ENCODE results near the gene PRG3. TPM values are rescaled to one million over a fixed set of nuclear protein-coding genes. Genes with fewer than 3 reads are reported as not detected.

PRG3 gene
- total and polyA plus RNA-seq, 2 experiments from 2014 or later, result not detected

GRCh38 chr11:57392763-57393105, 11.8 kb upstream of the PRG3 start:
- peaks cover 11% of the 10 kb centered on the region for H3K27me3 ChIP-seq

GRCh38 chr11:57392066-57392762, 11.3 kb upstream of the PRG3 start:
- Histone ChIP-seq H2AFZ (no peak overlapping the region), H3K4me1 (ENCODE audit: insufficient read depth) (no peaks in the 10 kb centered on the region), H3K27me3 (peaks cover 11% of the 10 kb centered on the region), H4K20me1 (ENCODE audit: insufficient read depth, poor library complexity, severe bottlenecking) (no peaks in the 10 kb centered on the region), H3K4me2 (no peak overlapping the region), H3K79me2 (no peaks in the 10 kb centered on the region), H3K9me2 (replicated peaks; ENCODE audit: insufficient read depth) (no peaks in the 10 kb centered on the region), H3K36me3 (replicated peaks; ENCODE audit: insufficient read depth, low read depth) (no peaks in the 10 kb centered on the region), H3K4me3 (no peak overlapping the region), H3K9me3 (ENCODE audit: low read depth) (no peaks in the 10 kb centered on the region), H3K27ac (no peak overlapping the region)
- 79% methylated on average over 8 of the region's 8 CpGs for WGBS (ENCODE audit: low lambda C conversion rate, missing lambda C conversion rate)
- TF ChIP-seq, protein P1, sequence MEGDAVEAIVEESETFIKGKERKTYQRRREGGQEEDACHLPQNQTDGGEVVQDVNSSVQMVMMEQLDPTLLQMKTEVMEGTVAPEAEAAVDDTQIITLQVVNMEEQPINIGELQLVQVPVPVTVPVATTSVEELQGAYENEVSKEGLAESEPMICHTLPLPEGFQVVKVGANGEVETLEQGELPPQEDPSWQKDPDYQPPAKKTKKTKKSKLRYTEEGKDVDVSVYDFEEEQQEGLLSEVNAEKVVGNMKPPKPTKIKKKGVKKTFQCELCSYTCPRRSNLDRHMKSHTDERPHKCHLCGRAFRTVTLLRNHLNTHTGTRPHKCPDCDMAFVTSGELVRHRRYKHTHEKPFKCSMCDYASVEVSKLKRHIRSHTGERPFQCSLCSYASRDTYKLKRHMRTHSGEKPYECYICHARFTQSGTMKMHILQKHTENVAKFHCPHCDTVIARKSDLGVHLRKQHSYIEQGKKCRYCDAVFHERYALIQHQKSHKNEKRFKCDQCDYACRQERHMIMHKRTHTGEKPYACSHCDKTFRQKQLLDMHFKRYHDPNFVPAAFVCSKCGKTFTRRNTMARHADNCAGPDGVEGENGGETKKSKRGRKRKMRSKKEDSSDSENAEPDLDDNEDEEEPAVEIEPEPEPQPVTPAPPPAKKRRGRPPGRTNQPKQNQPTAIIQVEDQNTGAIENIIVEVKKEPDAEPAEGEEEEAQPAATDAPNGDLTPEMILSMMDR (IDR thresholded peaks at IDR 0.05; ENCODE audit: poor library complexity), result no peak
- no peak for TF ChIP-seq EZH2phosphoT487 (IDR thresholded peaks at IDR 0.05; ENCODE audit: low read depth, severe bottlenecking, unreplicated experiment)
- no peak for TF ChIP-seq EZH2 (IDR thresholded peaks at IDR 0.05; ENCODE audit: borderline replicate concordance)
- no peak for DNase-seq (ENCODE audit: low spot score)

More at GRCh38 chr11:57392763-57393105, 11.8 kb upstream of the PRG3 start:
- no peak for DNase-seq (ENCODE audit: low spot score)
- Histone ChIP-seq H3K79me2 (no peaks in the 10 kb centered on the region), H3K4me1 (ENCODE audit: insufficient read depth) (no peaks in the 10 kb centered on the region), H3K27ac (no peak overlapping the region), H3K9me3 (ENCODE audit: low read depth) (no peaks in the 10 kb centered on the region), H3K4me2 (no peak overlapping the region), H2AFZ (no peak overlapping the region), H4K20me1 (ENCODE audit: insufficient read depth, poor library complexity, severe bottlenecking) (no peaks in the 10 kb centered on the region), H3K9me2 (replicated peaks; ENCODE audit: insufficient read depth) (no peaks in the 10 kb centered on the region), H3K36me3 (replicated peaks; ENCODE audit: insufficient read depth, low read depth) (no peaks in the 10 kb centered on the region), H3K4me3 (no peak overlapping the region)
- WGBS (ENCODE audit: low lambda C conversion rate, missing lambda C conversion rate), result 88% methylated on average over 4 of the region's 4 CpGs
- TF ChIP-seq, protein P1 (IDR thresholded peaks at IDR 0.05; ENCODE audit: poor library complexity), result no peak
- TF ChIP-seq EZH2phosphoT487 (IDR thresholded peaks at IDR 0.05; ENCODE audit: low read depth, severe bottlenecking, unreplicated experiment) (no peak), EZH2 (IDR thresholded peaks at IDR 0.05; ENCODE audit: borderline replicate concordance) (no peak)

- no peak for DNase-seq (ENCODE audit: low spot score)
- H3K27ac ChIP-seq, result no peak overlapping the region
- H4K20me1 ChIP-seq (ENCODE audit: insufficient read depth, poor library complexity, severe bottlenecking), result no peaks in the 10 kb centered on the region
- H3K36me3 ChIP-seq (replicated peaks; ENCODE audit: insufficient read depth, low read depth), result no peaks in the 10 kb centered on the region
- no peaks in the 10 kb centered on the region for H3K9me3 ChIP-seq (ENCODE audit: low read depth)
- H3K79me2 ChIP-seq, result no peaks in the 10 kb centered on the region
- no peak overlapping the region for H2AFZ ChIP-seq
- H3K4me3 ChIP-seq, result no peak overlapping the region
- no peaks in the 10 kb centered on the region for H3K9me2 ChIP-seq (replicated peaks; ENCODE audit: insufficient read depth)
- H3K4me2 ChIP-seq, result no peak overlapping the region
- peaks cover 11% of the 10 kb centered on the region for H3K27me3 ChIP-seq
- 70% methylated on average over 2 of the region's 2 CpGs for WGBS (ENCODE audit: low lambda C conversion rate, missing lambda C conversion rate)
- H3K4me1 ChIP-seq (ENCODE audit: insufficient read depth), result no peaks in the 10 kb centered on the region
- TF ChIP-seq EZH2 (IDR thresholded peaks at IDR 0.05; ENCODE audit: borderline replicate concordance) (no peak), EZH2phosphoT487 (IDR thresholded peaks at IDR 0.05; ENCODE audit: low read depth, severe bottlenecking, unreplicated experiment) (no peak)
- TF ChIP-seq, protein P1 (IDR thresholded peaks at IDR 0.05; ENCODE audit: poor library complexity), result no peak
Measured at GRCh38 chr11:57391539-57391938, 10.6 kb upstream of the PRG3 start.

Measured in hepatocyte (in vitro differentiated cells).